WTC11 (cell line): Measurements from ENCODE around the gene NET1.

Experiments
- CTCF ChIP-seq: fragments of 200-600 bp; IDR thresholded peaks from 2 replicates; pipeline ENCODE4 v1.8.0; 2022; ENCODE audit warnings: antibody characterized with exemption
- E2F1 ChIP-seq: sonication (generic); formaldehyde crosslinking; IDR thresholded peaks from 2 replicates; pipeline ENCODE4 v1.8.0; 2022; ENCODE audit warnings: mild to moderate bottlenecking, missing genetic modification reagents
- FOXJ3 ChIP-seq: sonication (generic); formaldehyde crosslinking; IDR thresholded peaks from 2 replicates; pipeline ENCODE4 v1.9.0; 2021; ENCODE audit warnings: missing genetic modification reagents, mild to moderate bottlenecking, borderline replicate concordance
- KAT7 ChIP-seq: sonication (generic); formaldehyde crosslinking; IDR thresholded peaks from 2 replicates; pipeline ENCODE4 v1.8.1; 2023; ENCODE audit warnings: missing genetic modification reagents, mild to moderate bottlenecking, borderline replicate concordance
- NR2C2 ChIP-seq: sonication (generic); formaldehyde crosslinking; IDR thresholded peaks from 2 replicates; pipeline ENCODE4 v1.8.0; 2022; ENCODE audit warnings: mild to moderate bottlenecking, missing genetic modification reagents
- TEAD4 ChIP-seq: sonication (generic); formaldehyde crosslinking; IDR thresholded peaks from 2 replicates; pipeline ENCODE4 v1.8.0; 2022; ENCODE audit warnings: mild to moderate bottlenecking, missing genetic modification reagents
- ZNF138 ChIP-seq: sonication (generic); formaldehyde crosslinking; conservative IDR thresholded peaks from 2 replicates; pipeline ENCODE4 v1.8.1; 2022; ENCODE audit warnings: mild to moderate bottlenecking, moderate library complexity, missing genetic modification reagents
- ZNF425 ChIP-seq: fragments of 250-450 bp; sonication (Bioruptor Pico); conservative IDR thresholded peaks from 2 replicates; pipeline ENCODE4 v1.9.0; 2021; ENCODE audit warnings: mild to moderate bottlenecking
- ZSCAN18 ChIP-seq: fragments of 250-450 bp; sonication (Bioruptor Pico); IDR thresholded peaks from 2 replicates; pipeline ENCODE4 v2.1.2; 2022; ENCODE audit warnings: mild to moderate bottlenecking, moderate library complexity

GRCh38 chr10:5391790-5392189 is 20.6 kb upstream of the NET1 start:
- TF ChIP-seq E2F1 (no peak), CTCF (no peak), KAT7 (CRISPR knock-in tag) (no peak), NR2C2 (CRISPR knock-in tag) (no peak), ZSCAN18 (CRISPR knock-in tag) (no peak), ZNF425 (CRISPR knock-in tag) (no peak), FOXJ3 (CRISPR knock-in tag) (no peak), ZNF138 (CRISPR knock-in tag) (no peak), TEAD4 (CRISPR knock-in tag) (no peak)
